GM18870 (cell line): ENCODE data around the gene CNIH2.
"Not testable (repeated sequence)": the region's sequence is repeated elsewhere in the genome, so short reads cannot be mapped to it uniquely, and the experiment has no call there.

Experiments
- ATAC-seq: cut with Tn5 transposase; IDR thresholded peaks from one replicate; pipeline ENCODE4 v1.9.1; 2021; ENCODE audit warnings: moderate library complexity; ENCODE audit not compliant: unreplicated experiment

Gene CNIH2

DNA sequence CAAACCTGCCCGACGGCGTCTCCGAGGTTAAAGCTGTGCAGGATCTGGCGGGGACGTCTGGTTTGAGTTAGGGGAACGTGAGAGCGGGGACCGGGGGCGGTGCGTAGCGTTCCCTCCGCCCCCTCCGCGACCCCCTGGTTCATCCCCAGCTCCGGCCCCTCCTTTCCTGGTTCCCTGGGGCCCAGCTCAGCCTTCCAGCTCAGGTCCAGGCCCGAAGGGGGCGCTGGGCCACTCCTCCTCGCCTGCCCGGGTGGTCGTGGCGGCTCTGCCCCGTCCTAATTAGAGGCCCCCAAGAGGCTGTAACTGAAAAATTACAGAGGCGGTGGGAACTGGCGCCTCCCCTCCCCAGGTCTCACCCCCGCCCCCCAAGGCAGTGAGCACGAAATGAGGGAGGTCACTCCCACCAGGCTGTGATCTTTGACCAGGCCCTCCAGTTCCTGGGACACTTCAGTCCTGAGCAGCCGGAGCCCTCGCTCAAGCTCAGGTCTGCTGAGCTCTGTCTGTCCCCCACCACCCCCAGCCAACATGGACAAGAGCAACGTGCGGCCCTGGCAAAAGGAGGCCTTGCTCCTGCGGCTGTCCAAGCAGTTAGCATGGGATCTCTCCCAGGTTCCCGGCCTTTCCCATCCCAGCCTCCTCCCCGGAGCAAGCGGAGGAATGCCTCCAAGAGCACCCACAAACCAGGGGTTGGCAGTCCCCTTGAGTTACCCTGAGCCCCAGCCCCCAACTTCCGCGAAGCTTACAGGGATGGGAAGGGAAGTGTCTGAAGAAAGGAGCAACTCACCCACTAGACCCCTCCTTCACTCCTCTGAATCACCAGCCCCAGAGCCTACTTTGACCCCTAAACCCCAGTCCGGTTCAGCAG lies 35.6 kb downstream of the CNIH2 start:
- no peak for ATAC-seq

- no peak for ATAC-seq
Observed at GRCh38 chr11:66314186-66314501, 36.2 kb downstream of the CNIH2 start.

- no peak for ATAC-seq
Observed at GRCh38 chr11:66314561-66315497, 36.9 kb downstream of the CNIH2 start.

- no peak for ATAC-seq
Observed at GRCh38 chr11:66315498-66315885, 37.5 kb downstream of the CNIH2 start.

GRCh38 chr11:66315921-66316811 lies 38.2 kb downstream of the CNIH2 start:
- ATAC-seq: no peak

DNA sequence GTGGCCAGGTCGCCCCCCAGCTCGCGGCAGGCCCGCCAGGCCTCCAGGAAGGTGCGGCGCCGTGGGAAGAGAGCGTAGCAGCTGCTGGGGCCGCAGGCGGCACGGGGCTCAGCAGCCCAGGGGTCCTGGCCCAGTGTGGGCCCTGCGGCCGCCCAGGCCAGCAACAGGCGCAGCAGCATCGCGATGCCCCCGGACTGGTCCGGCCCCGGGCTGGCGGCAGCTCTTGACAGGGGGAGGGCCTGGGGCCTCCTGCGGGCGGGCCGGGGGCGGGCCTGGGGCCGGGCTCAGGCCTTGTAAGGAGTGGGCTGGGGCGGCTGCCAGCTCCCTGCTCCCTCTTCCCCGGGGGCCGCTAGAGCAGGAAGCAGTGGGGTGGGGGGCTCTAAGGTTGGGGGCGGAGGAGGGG lies 38.9 kb downstream of the CNIH2 start, which contains the start of gene CD248:
Gene CD248 (minus strand): TSS at position 196 of the 403 bp plus-strand sequence. CDS start 17 bp downstream, at position 179.
- no peak for ATAC-seq

DNA sequence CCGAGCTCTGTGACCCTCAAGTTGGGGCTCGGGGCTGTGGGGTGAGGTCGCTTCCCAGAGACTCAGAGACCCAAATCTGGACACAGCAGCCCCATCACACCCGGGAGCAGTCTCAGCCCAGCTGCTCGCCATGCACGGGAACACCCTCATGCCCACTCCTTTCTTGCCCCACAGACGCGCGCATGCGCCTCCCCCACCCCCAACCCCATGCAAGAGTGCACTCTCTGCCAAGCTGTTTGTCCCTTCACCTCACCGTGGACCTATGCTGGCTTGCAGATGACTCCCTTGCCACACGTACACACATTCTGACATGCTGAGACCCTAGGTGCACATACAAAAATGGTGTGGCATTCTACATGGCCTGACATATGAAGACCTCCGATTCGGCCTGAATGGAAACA lies 39.3 kb downstream of the CNIH2 start:
- ATAC-seq: no peak

DNA sequence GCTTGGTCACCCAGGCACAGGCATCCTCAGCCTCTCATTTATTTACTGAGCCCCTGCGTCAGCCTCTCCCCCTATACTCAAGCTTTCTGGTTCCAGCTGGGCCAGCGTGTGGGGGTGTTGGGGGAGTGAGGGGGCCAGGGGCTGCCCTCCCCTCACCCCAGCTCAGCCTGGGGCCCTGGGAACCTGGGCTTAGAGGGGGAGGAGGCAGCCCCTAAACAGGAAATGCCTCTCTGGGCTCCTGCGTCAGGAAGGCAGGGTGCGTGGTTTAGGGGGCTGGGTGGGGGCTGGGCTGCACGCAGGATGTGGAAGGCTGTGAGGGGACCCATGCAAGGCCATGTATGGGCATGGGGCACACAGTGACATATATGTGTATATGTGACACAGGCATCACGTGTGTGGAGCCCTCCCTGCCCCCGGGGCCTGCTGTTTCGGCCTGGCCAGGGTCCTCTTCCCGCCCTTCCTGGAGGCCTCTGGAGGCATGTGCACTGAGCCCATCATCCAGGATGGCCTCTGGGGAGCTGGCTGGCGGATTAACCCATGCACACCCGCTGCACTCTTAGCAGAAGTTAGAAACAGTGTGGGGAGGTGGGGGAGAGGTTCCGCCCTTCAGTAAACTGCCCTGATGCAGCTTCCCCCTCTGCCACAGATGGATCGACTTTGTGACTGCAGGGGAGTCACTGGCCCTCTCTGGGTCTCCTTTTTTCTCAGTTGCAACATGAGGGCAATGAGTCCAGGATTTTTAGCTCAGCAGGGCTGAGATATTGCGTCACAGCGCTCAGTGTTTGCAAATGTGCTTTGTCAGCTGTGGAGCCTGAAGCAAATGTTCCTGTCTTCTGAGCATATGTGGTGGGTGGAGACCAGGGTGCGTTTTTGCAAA lies 40.0 kb downstream of the CNIH2 start:
- ATAC-seq: no peak

- no peak for ATAC-seq
Observed at GRCh38 chr11:66318600-66318970, 40.6 kb downstream of the CNIH2 start.

- not testable (repeated sequence) for ATAC-seq
Observed at GRCh38 chr11:66320289-66320688, 42.3 kb downstream of the CNIH2 start.

- ATAC-seq: not testable (repeated sequence)
Observed at GRCh38 chr11:66320748-66321147, 42.8 kb downstream of the CNIH2 start.

DNA sequence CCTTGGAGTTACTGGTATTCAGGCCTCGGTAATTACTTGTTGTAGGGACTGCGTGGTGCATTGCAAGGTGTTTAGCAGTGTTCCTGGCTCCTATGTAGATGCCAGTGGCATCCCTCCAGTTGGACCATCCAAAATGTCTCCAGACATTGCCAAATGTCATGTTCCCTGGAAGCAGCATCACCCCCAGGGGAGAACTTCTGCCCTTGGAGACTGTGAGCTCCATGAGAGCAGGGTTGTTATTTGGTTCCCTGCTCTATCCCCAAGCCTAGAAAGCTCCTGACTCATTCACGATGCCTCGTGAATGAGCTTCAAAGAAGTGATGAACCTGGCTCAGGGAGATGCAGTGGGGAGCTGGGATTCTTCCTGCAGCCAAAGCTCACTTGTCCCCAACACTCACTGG lies 43.6 kb downstream of the CNIH2 start:
- no peak for ATAC-seq

DNA sequence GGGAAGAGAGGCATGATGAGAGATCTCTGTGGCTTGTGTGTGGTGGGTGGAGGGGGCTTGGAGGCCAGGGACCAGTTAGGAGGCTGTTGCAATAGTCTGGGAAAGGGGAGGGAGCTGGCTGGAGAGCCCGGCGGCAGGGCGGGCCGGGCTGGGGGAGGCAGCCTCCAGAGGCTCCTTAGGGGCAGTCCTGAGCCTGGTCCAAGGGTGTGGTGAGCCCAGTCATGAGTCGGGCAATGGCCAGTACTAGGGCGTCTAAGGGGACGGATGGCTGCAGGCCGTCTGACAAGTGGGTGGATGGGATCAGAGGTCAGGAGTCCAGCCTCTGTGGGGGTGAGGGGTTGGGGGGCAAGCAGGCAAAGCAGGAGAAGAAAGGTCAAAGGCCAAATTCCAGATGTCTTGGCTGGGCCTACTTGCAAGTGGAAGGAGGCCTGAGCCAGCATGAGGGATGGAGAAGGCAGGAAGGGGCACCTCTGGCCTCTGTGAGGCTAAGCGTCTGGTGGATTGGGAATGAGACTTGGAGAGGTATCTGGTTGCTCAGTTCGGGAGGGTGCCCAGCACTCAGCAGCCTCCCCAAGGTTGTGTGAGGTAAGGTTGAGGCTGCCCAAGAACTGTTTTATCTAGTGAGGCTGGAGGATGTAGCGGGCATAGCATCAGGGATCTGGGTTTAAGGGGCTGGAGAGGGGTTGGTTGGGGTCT lies 44.9 kb downstream of the CNIH2 start:
- no peak for ATAC-seq

GRCh38 chr11:66323684-66324083 lies 45.7 kb downstream of the CNIH2 start:
- no peak for ATAC-seq

- no peak for ATAC-seq
Observed at GRCh38 chr11:66324664-66325063, 46.7 kb downstream of the CNIH2 start.

DNA sequence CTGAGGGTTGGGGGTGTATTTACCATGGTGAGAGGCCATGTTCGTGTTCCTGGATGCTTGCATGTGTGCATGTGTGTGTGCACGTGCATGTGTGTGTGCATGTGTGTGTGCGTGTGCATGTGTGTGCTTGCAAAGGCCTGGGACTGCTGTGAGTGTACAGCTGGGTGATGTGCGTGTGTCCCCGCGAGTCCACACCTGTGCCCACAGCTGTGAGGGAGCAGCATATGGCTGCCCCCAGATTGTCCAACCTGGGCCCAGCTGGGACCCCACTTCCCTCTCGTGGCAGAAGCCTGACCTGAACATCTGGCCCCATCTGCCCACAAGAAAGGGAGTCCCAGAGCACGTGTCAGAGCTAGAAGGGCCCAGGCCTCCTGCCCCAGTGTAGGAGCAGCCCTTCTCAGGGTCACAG lies 47.3 kb downstream of the CNIH2 start:
- no peak for ATAC-seq

- ATAC-seq: no peak
Observed at GRCh38 chr11:66326261-66327111, 48.5 kb downstream of the CNIH2 start.
